Natural killer cell (primary cell): ENCODE data around the gene MIOX. TPM values are rescaled to one million over a fixed set of nuclear protein-coding genes. Genes with fewer than 3 reads are reported as not detected.
"Not testable (repeated sequence)": the region's sequence is repeated elsewhere in the genome, so short reads cannot be mapped to it uniquely, and the experiment has no call there.

ENCODE experiments used
- ATAC-seq, 3 donors: fragments of 150-1000 bp in 2 of 3; fragments of 200-7000 bp in 1 of 3; cut with Tn5 transposase; 1 replicate in 1 of 3; 2 replicates in 2 of 3; pipeline ENCODE4 v1.10.0; 2021; ENCODE audit warnings: mild to moderate bottlenecking in 2 of 3, moderate library complexity in 2 of 3
- DNase-seq, 2 donors: peaks; one replicate each; pipeline versions ENCODE4 v3.0.0 to v3.0.0-alpha.2; 2013 to 2021; ENCODE audit warnings: mixed read lengths in 1 of 2
- H3K27ac ChIP-seq: one replicate; pipeline ENCODE4 v1.5.1; 2013; ENCODE audit warnings: mild to moderate bottlenecking, low read length
- H3K27me3 ChIP-seq: one replicate; pipeline ENCODE4 v1.6.1; 2013; ENCODE audit warnings: low read length; ENCODE audit not compliant: control insufficient read depth, insufficient read depth
- H3K36me3 ChIP-seq: one replicate; pipeline ENCODE4 v1.6.1; 2013; ENCODE audit warnings: low read length; ENCODE audit not compliant: control insufficient read depth, insufficient read depth
- H3K4me1 ChIP-seq: one replicate; pipeline ENCODE4 v1.6.1; 2013; ENCODE audit warnings: low read length; ENCODE audit not compliant: control insufficient read depth, insufficient read depth
- H3K4me3 ChIP-seq: one replicate; pipeline ENCODE4 v1.5.1; 2013; ENCODE audit warnings: low read length
- H3K9me3 ChIP-seq: one replicate; pipeline ENCODE4 v1.6.1; 2013; ENCODE audit warnings: low read length; ENCODE audit not compliant: control insufficient read depth, insufficient read depth
- H3K27ac Mint-ChIP-seq, 2 donors: one replicate each; pipeline ENCODE4 v1.8.0; 2022; ENCODE audit warnings: mild to moderate bottlenecking in 2 of 2, mixed read lengths in 2 of 2, moderate library complexity in 1 of 2
- H3K27me3 Mint-ChIP-seq, 2 donors: one replicate each; pipeline ENCODE4 v1.8.0; 2022; ENCODE audit warnings: low read depth in 2 of 2, mixed read lengths in 2 of 2
- H3K36me3 Mint-ChIP-seq: one replicate; pipeline ENCODE4 v1.8.0; 2022; ENCODE audit warnings: mixed read lengths
- H3K4me1 Mint-ChIP-seq, 2 donors: one replicate each; pipeline ENCODE4 v1.8.0; 2022; ENCODE audit warnings: mixed read lengths in 2 of 2
- H3K4me3 Mint-ChIP-seq: one replicate; pipeline ENCODE4 v1.8.0; 2022; ENCODE audit warnings: mild to moderate bottlenecking, moderate library complexity, mixed read lengths
- H3K9me3 Mint-ChIP-seq, 2 donors: one replicate each; pipeline ENCODE4 v1.8.0; 2022; ENCODE audit warnings: mixed read lengths in 2 of 2
- CTCF ChIP-seq: fragments of 200-600 bp; IDR thresholded peaks from one replicate; pipeline ENCODE4 v1.8.0; 2022; ENCODE audit warnings: antibody characterized with exemption
- WGBS: methylation state at CpG from one replicate; pipeline ENCODE4 v1.1.7; 2013; ENCODE audit warnings: missing lambda C conversion rate; ENCODE audit not compliant: insufficient coverage; 5-methylcytosine and 5-hydroxymethylcytosine counted together
- intact Hi-C: fragments of 100-400 bp; cut with micrococcal nuclease; formaldehyde crosslinking; loops from one replicate; pipeline ENCODE4 v1.14.2; 2022
- total RNA-seq, 4 donors: library from RNA; stranded (reverse); fragments of 120-200 nt in 1 of 4; gene quantifications; one replicate each; pipeline versions ENCODE4 v1.2.3 to v1.2.4, GENCODE V29; 2013 to 2022

MIOX gene
- total RNA-seq, 3 donors from 2014 or later (not counting 1 experiment from before 2014, with no cell fraction given), result 0.23 TPM; not detected in 2

GRCh38 chr22:50519151-50519550 lies 32.5 kb downstream of the MIOX start:
- Mint-ChIP-seq H3K4me3 (no peak overlapping the region), H3K27ac (no peak overlapping the region), H3K9me3 (no peaks in the 10 kb centered on the region), H3K36me3 (no peaks in the 10 kb centered on the region), H3K4me1 (peaks cover 9 to 15% of the 10 kb centered on the region in 2 donors), H3K27me3 (no peaks in the 10 kb centered on the region)
- Histone ChIP-seq H3K36me3 (peaks cover 54% of the 10 kb centered on the region), H3K27ac (no peak overlapping the region), H3K27me3 (no peaks in the 10 kb centered on the region), H3K4me3 (no peak overlapping the region), H3K4me1 (peaks cover 2% of the 10 kb centered on the region), H3K9me3 (no peaks in the 10 kb centered on the region)
- no peak for TF ChIP-seq CTCF
- ATAC-seq (no peak), DNase-seq (no peak)
- intact Hi-C loops, result no loop called here
- 98% methylated on average over 8 of the region's 8 CpGs for WGBS

- H3K4me3 Mint-ChIP-seq, H3K4me3 ChIP-seq, H3K27ac Mint-ChIP-seq, DNase-seq, H3K27me3 Mint-ChIP-seq, H3K36me3 Mint-ChIP-seq, intact Hi-C loops, ATAC-seq, H3K27me3 ChIP-seq, H3K27ac ChIP-seq, H3K9me3 Mint-ChIP-seq, H3K9me3 ChIP-seq: not testable (repeated sequence)
- WGBS, result 97% methylated on average over 8 of the region's 8 CpGs
- H3K4me1 Mint-ChIP-seq, result peaks cover 15 to 17% of the 10 kb centered on the region in 2 donors
- Histone ChIP-seq H3K4me1 (peaks cover 12% of the 10 kb centered on the region), H3K36me3 (peaks cover 54% of the 10 kb centered on the region)
These were observed 33.5 kb downstream of the MIOX start for GRCh38 chr22:50520184-50520583.

GRCh38 chr22:50520826-50521453 lies 34.3 kb downstream of the MIOX start:
- peaks cover 12 to 13% of the 10 kb centered on the region in 2 donors for H3K4me1 Mint-ChIP-seq
- H3K27ac Mint-ChIP-seq, result no peak overlapping the region
- no peaks in the 10 kb centered on the region for H3K9me3 Mint-ChIP-seq
- WGBS, result over 99% methylated on average over 12 of the region's 13 CpGs
- no peak overlapping the region for H3K4me3 Mint-ChIP-seq
- H3K9me3 ChIP-seq, result no peaks in the 10 kb centered on the region
- intact Hi-C loops, result no loop called here
- no peak for ATAC-seq
- no peak for TF ChIP-seq CTCF
- H3K27me3 ChIP-seq, result no peaks in the 10 kb centered on the region
- no peaks in the 10 kb centered on the region for H3K36me3 Mint-ChIP-seq
- H3K27ac ChIP-seq, result no peak overlapping the region
- H3K4me1 ChIP-seq, result peaks cover 12% of the 10 kb centered on the region
- H3K27me3 Mint-ChIP-seq, result no peaks in the 10 kb centered on the region
- no peak for DNase-seq
- H3K36me3 ChIP-seq, result peaks cover 54% of the 10 kb centered on the region
- no peak overlapping the region for H3K4me3 ChIP-seq

GRCh38 chr22:50521710-50522109 lies 35.1 kb downstream of the MIOX start:
- H3K36me3 Mint-ChIP-seq, result no peaks in the 10 kb centered on the region
- peaks cover 15% of the 10 kb centered on the region for H3K4me1 ChIP-seq
- peaks cover 51% of the 10 kb centered on the region for H3K36me3 ChIP-seq
- no peaks in the 10 kb centered on the region for H3K27me3 Mint-ChIP-seq
- H3K4me3 Mint-ChIP-seq, result no peak overlapping the region
- H3K4me3 ChIP-seq, result no peak overlapping the region
- H3K9me3 Mint-ChIP-seq, result no peaks in the 10 kb centered on the region
- H3K9me3 ChIP-seq, result no peaks in the 10 kb centered on the region
- no peak overlapping the region for H3K27ac Mint-ChIP-seq
- no peak for TF ChIP-seq CTCF
- ATAC-seq (no peak), DNase-seq (no peak)
- H3K27ac ChIP-seq, result no peak overlapping the region
- 96% methylated on average over 10 of the region's 10 CpGs for WGBS
- H3K27me3 ChIP-seq, result no peaks in the 10 kb centered on the region
- peaks cover 11% of the 10 kb centered on the region in 2 donors for H3K4me1 Mint-ChIP-seq
- intact Hi-C loops, result no loop called here
